Kidney glomerular epithelial cell (primary cell): Measurements from ENCODE around the gene TENT5C.
A peak's percentile ranks its signal among the peaks of the same experiment; 100 is the strongest.

Source experiments
- DNase-seq: peaks from one replicate; lab custom pipeline; 2025; lab: John Stamatoyannopoulos, UW

Gene TENT5C

GRCh38 chr1:117592155-117592554, 13.7 kb upstream of the TENT5C start:
- peak; percentile 5 for DNase-seq

- no peak for DNase-seq
Observed at GRCh38 chr1:117594261-117594990, 11.4 kb upstream of the TENT5C start.

- DNase-seq: no peak
Observed at GRCh38 chr1:117596023-117596720, 9.7 kb upstream of the TENT5C start.

GRCh38 chr1:117598489-117598888, 7.4 kb upstream of the TENT5C start:
- no peak for DNase-seq

GRCh38 chr1:117599286-117600221, 6.3 kb upstream of the TENT5C start:
- no peak for DNase-seq

GRCh38 chr1:117600325-117600943, 5.4 kb upstream of the TENT5C start:
- no peak for DNase-seq

GRCh38 chr1:117600966-117601365, 4.9 kb upstream of the TENT5C start:
- no peak for DNase-seq

- DNase-seq: no peak
Observed at GRCh38 chr1:117602862-117603261, 3.0 kb upstream of the TENT5C start.

GRCh38 chr1:117605164-117605773, 579 bp upstream of the TENT5C start:
- DNase-seq: no peak

GRCh38 chr1:117606649-117607430, 992 bp downstream of the TENT5C start:
- DNase-seq: peak; percentile 14

- DNase-seq: no peak
Observed at GRCh38 chr1:117607471-117607870, 1.6 kb downstream of the TENT5C start.

- no peak for DNase-seq
Observed at GRCh38 chr1:117608115-117608615, 2.3 kb downstream of the TENT5C start.

- DNase-seq: no peak
Observed at GRCh38 chr1:117608758-117609157, 2.9 kb downstream of the TENT5C start.

GRCh38 chr1:117609471-117609911, 3.6 kb downstream of the TENT5C start:
- no peak for DNase-seq

- no peak for DNase-seq
Observed at GRCh38 chr1:117610036-117610435, 4.2 kb downstream of the TENT5C start.

GRCh38 chr1:117611121-117611601, 5.3 kb downstream of the TENT5C start:
- no peak for DNase-seq

GRCh38 chr1:117611894-117612483, 6.1 kb downstream of the TENT5C start:
- no peak for DNase-seq

- DNase-seq: no peak
Observed at GRCh38 chr1:117612517-117613248, 6.8 kb downstream of the TENT5C start.

GRCh38 chr1:117613249-117613968, 7.6 kb downstream of the TENT5C start:
- no peak for DNase-seq
